Hepatocyte (in vitro differentiated cells): Measurements from ENCODE around the gene MKI67. TPM values are rescaled to one million over a fixed set of nuclear protein-coding genes. Genes with fewer than 3 reads are reported as not detected.

ENCODE experiments used
- DNase-seq: peaks from one replicate; pipeline ENCODE4 v3.0.0-alpha.2; 2016; ENCODE audit warnings: low spot score
- H2AFZ ChIP-seq: fragments of 200-600 bp; sonication (generic); 2 replicates; pipeline ENCODE4 v1.6.0; 2016; ENCODE audit warnings: antibody characterized with exemption, mild to moderate bottlenecking
- H3K27ac ChIP-seq: fragments of 200-600 bp; sonication (generic); 2 replicates; pipeline ENCODE4 v1.5.1; 2016; ENCODE audit warnings: mild to moderate bottlenecking
- H3K27me3 ChIP-seq: fragments of 200-600 bp; sonication (generic); 2 replicates; pipeline ENCODE4 v1.6.1; 2016
- H3K36me3 ChIP-seq: fragments of 200-600 bp; sonication (generic); replicated peaks from 2 replicates; pipeline ENCODE4 v1.5.1; 2016; ENCODE audit warnings: low read depth; ENCODE audit not compliant: insufficient read depth
- H3K4me1 ChIP-seq: fragments of 200-600 bp; sonication (generic); 2 replicates; pipeline ENCODE4 v1.5.1; 2016; ENCODE audit warnings: mild to moderate bottlenecking, moderate library complexity; ENCODE audit not compliant: insufficient read depth
- H3K4me2 ChIP-seq: fragments of 200-600 bp; sonication (generic); 2 replicates; pipeline ENCODE4 v1.6.0; 2016
- H3K4me3 ChIP-seq: fragments of 200-600 bp; sonication (generic); 2 replicates; pipeline ENCODE4 v1.5.1; 2016; ENCODE audit warnings: mild to moderate bottlenecking
- H3K79me2 ChIP-seq: fragments of 200-600 bp; sonication (generic); 2 replicates; pipeline ENCODE4 v1.6.0; 2017; ENCODE audit warnings: mild to moderate bottlenecking
- H3K9me2 ChIP-seq: fragments of 200-600 bp; sonication (generic); replicated peaks from 2 replicates; pipeline ENCODE4 v1.6.0; 2017; ENCODE audit warnings: mild to moderate bottlenecking; ENCODE audit not compliant: insufficient read depth
- H3K9me3 ChIP-seq: fragments of 200-600 bp; sonication (generic); 2 replicates; pipeline ENCODE4 v1.5.1; 2016; ENCODE audit warnings: low read depth, mild to moderate bottlenecking
- H4K20me1 ChIP-seq: fragments of 200-600 bp; sonication (generic); 2 replicates; pipeline ENCODE4 v1.6.0; 2016; ENCODE audit warnings: mild to moderate bottlenecking; ENCODE audit not compliant: insufficient read depth, poor library complexity, severe bottlenecking
- EZH2 ChIP-seq: fragments of 200-600 bp; sonication (generic); IDR thresholded peaks from 2 replicates; pipeline ENCODE4 v1.6.1; 2016; ENCODE audit warnings: antibody characterized with exemption, mild to moderate bottlenecking, borderline replicate concordance
- EZH2phosphoT487 ChIP-seq: fragments of 200-600 bp; sonication (generic); IDR thresholded peaks from one replicate; pipeline ENCODE4 v1.6.1; 2018; ENCODE audit warnings: antibody characterized with exemption, mild to moderate bottlenecking, low read depth, moderate library complexity; ENCODE audit not compliant: unreplicated experiment, severe bottlenecking
- WGBS: methylation state at CpG from one replicate; pipeline ENCODE4 v1.1.6; 2016; ENCODE audit warnings: low lambda C conversion rate; ENCODE audit errors: missing lambda C conversion rate; 5-methylcytosine and 5-hydroxymethylcytosine counted together
- polyA plus RNA-seq: library from polyadenylated mRNA; unstranded; fragments of >200 nt; fragmentation: Nextera tagmentation; extraction: Ambion mirVana; gene quantifications from 2 replicates; pipeline ENCODE4 v1.2.1, GENCODE V29; 2016
- total RNA-seq: library from RNA; depleted of rRNA; stranded (reverse); fragments of >200 nt; gene quantifications from 2 replicates; pipeline ENCODE4 v1.2.3, GENCODE V29; 2014
- TF ChIP-seq, protein P1 (sequence below): fragments of 200-600 bp; sonication (generic); IDR thresholded peaks from 2 replicates; pipeline ENCODE4 v1.5.1; 2016; ENCODE audit warnings: antibody characterized with exemption, mild to moderate bottlenecking; ENCODE audit not compliant: poor library complexity

Gene MKI67
- total and polyA plus RNA-seq, 2 experiments from 2014 or later: 8.1 to 13.1 TPM

DNA sequence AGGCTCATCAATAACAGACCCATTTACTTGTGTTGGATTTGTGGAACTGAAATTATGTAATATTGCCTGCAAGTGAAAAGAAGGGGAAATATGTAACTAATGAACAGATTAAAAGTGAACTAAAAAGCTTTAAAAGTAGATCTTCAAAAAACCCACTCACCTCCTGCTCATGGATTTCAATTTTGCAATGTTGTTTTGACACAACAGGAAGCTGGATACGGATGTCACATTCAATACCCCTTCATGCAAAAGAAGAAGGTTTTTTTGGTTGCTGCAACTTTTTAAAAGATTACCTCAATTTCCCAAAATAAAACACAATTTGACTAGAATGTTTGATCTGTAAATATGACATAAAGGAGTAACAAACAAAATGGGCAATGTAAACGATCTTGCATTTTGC, 3.3 kb downstream of the MKI67 start:
- Histone ChIP-seq H3K79me2 (peaks cover 58% of the 10 kb centered on the region), H3K4me1 (peaks cover 9% of the 10 kb centered on the region), H3K36me3 (no peaks in the 10 kb centered on the region), H2AFZ (no peak overlapping the region), H3K27me3 (no peaks in the 10 kb centered on the region), H4K20me1 (no peaks in the 10 kb centered on the region), H3K4me2 (no peak overlapping the region), H3K9me2 (no peaks in the 10 kb centered on the region), H3K4me3 (no peak overlapping the region), H3K9me3 (no peaks in the 10 kb centered on the region), H3K27ac (no peak overlapping the region)
- WGBS: 86% methylated on average over 2 of the region's 2 CpGs
- TF ChIP-seq EZH2: no peak
- TF ChIP-seq, protein P1, sequence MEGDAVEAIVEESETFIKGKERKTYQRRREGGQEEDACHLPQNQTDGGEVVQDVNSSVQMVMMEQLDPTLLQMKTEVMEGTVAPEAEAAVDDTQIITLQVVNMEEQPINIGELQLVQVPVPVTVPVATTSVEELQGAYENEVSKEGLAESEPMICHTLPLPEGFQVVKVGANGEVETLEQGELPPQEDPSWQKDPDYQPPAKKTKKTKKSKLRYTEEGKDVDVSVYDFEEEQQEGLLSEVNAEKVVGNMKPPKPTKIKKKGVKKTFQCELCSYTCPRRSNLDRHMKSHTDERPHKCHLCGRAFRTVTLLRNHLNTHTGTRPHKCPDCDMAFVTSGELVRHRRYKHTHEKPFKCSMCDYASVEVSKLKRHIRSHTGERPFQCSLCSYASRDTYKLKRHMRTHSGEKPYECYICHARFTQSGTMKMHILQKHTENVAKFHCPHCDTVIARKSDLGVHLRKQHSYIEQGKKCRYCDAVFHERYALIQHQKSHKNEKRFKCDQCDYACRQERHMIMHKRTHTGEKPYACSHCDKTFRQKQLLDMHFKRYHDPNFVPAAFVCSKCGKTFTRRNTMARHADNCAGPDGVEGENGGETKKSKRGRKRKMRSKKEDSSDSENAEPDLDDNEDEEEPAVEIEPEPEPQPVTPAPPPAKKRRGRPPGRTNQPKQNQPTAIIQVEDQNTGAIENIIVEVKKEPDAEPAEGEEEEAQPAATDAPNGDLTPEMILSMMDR: no peak
- no peak for TF ChIP-seq EZH2phosphoT487
- DNase-seq: no peak

DNA sequence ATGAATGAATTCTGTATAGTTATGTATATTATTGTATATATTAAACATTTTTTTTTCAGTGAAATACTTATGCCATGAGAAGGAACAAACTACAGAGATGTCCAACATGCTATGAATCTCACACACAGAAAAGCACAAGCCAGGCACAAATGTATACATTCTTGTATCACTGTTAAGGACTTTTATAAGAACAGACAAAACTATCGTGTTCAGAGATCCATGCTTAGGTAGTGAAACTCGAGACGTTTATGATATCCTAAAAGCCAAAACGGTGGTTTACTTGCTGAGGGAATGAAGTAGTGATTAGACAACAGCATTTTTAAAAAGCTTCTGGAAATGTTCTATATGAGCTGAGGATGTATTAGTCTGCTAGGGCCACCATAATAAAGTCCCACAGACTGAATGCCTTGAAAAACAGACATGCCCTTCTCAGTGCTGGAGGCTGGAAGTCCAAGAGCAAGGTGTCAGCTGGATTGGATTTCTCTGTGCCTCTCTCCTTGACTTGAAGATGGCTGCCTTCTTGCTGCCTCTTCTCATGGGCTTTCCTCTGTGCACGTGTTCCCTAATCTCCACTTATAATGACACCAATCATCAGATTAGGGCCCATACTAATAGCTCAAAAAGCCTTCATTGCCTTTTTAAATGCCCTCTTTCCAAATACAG, 4.3 kb downstream of the MKI67 start:
- H4K20me1 ChIP-seq: no peaks in the 10 kb centered on the region
- no peak for DNase-seq
- TF ChIP-seq EZH2phosphoT487: no peak
- TF ChIP-seq, protein P1: no peak
- no peak for TF ChIP-seq EZH2
- H3K4me1 ChIP-seq: peaks cover 4% of the 10 kb centered on the region
- no peak overlapping the region for H3K27ac ChIP-seq
- no peaks in the 10 kb centered on the region for H3K9me2 ChIP-seq
- no peak overlapping the region for H2AFZ ChIP-seq
- H3K4me2 ChIP-seq: no peak overlapping the region
- no peak overlapping the region for H3K4me3 ChIP-seq
- H3K27me3 ChIP-seq: no peaks in the 10 kb centered on the region
- WGBS: 69% methylated on average over 5 of the region's 5 CpGs
- H3K79me2 ChIP-seq: peaks cover 58% of the 10 kb centered on the region
- no peaks in the 10 kb centered on the region for H3K9me3 ChIP-seq
- no peaks in the 10 kb centered on the region for H3K36me3 ChIP-seq

DNA sequence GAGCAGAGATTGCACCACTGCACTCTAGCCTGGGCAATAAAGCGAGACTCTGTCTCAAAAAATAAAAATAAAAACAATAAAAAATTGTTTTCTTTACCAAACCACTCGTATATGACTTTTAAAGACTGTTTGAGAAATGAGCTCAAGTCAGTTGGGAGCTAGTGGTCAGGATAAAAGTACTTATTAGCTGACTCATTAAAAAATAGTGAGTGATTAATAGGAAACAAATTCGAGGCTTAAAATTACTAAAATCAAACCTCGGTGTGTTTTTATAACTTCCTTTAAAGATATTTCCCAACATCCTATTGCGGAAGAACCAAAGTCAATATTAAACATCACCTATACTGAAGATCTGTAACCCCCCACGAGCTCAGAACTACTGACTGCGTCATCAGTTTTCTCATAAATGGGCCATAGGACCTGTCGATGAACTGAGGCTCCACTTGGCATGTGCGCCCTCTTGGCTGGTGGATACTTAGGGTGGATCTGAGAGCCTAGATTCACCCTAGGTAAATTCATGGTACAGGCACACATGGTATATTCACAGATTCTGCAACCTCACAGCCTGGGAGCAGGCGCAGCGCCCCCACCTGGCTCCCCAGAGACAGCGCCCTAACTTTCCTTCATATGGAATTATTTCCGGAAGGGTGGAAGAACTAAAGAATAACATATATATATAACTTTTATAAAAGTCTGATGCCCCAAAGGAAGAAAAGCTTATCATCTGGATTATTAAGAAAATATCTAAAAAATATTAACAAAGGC, 9.2 kb downstream of the MKI67 start:
- Histone ChIP-seq H3K36me3 (no peaks in the 10 kb centered on the region), H3K27me3 (no peaks in the 10 kb centered on the region), H3K79me2 (peaks cover 21% of the 10 kb centered on the region), H3K4me3 (no peak overlapping the region), H2AFZ (no peak overlapping the region), H3K9me2 (no peaks in the 10 kb centered on the region), H3K9me3 (no peaks in the 10 kb centered on the region), H3K27ac (no peak overlapping the region), H3K4me2 (no peak overlapping the region), H4K20me1 (no peaks in the 10 kb centered on the region), H3K4me1 (no peaks in the 10 kb centered on the region)
- no peak for DNase-seq
- WGBS: 92% methylated on average over 13 of the region's 13 CpGs
- TF ChIP-seq, protein P1: no peak
- TF ChIP-seq EZH2: no peak
- TF ChIP-seq EZH2phosphoT487: no peak
